Breast epithelium (tissue), 4 donors: ENCODE results near the gene LIPF. TPM values are rescaled to one million over a fixed set of nuclear protein-coding genes. Genes with fewer than 3 reads are reported as not detected.
"Not testable (repeated sequence)": the region's sequence is repeated elsewhere in the genome, so short reads cannot be mapped to it uniquely, and the experiment has no call there.

Experiments
- DNase-seq, 2 donors: peaks; one replicate each; pipeline ENCODE4 v3.0.0-alpha.2; 2019; ENCODE audit warnings: low spot score in 2 of 2
- H3K27ac ChIP-seq, 2 donors: fragments of 200-600 bp; sonication (generic) in 1 of 2; one replicate each; pipeline ENCODE4 v1.5.1; 2016 to 2019; ENCODE audit warnings: mild to moderate bottlenecking in 1 of 2
- H3K27me3 ChIP-seq, 2 donors: fragments of 200-600 bp; sonication (generic) in 1 of 2; one replicate each; pipeline versions ENCODE4 v1.5.1 to v1.6.0; 2017 to 2019; ENCODE audit warnings: control low read depth in 1 of 2, mild to moderate bottlenecking in 1 of 2
- H3K36me3 ChIP-seq: fragments of 200-600 bp; one replicate; pipeline ENCODE4 v1.5.1; 2019
- H3K4me1 ChIP-seq, 2 donors: fragments of 200-600 bp; sonication (generic); one replicate each; pipeline ENCODE4 v1.5.1; 2016 to 2019; ENCODE audit warnings: control low read depth in 1 of 2
- H3K4me3 ChIP-seq, 3 donors: fragments of 200-600 bp; sonication (generic); 1 replicate in 2 of 3; 2 replicates in 1 of 3; pipeline ENCODE4 v1.5.1; 2016 to 2019; ENCODE audit warnings: mild to moderate bottlenecking in 3 of 3, moderate library complexity in 2 of 3
- H3K9me3 ChIP-seq, 2 donors: fragments of 200-600 bp; sonication (generic) in 1 of 2; one replicate each; pipeline ENCODE4 v1.5.1; 2016 to 2019; ENCODE audit warnings: control low read depth in 1 of 2
- CTCF ChIP-seq, 3 donors: fragments of 450-650 bp; IDR thresholded peaks; one replicate each; pipeline ENCODE4 v1.5.1; 2016 to 2017; ENCODE audit warnings: antibody characterized with exemption in 3 of 3, mild to moderate bottlenecking in 3 of 3, moderate library complexity in 3 of 3
- POLR2A ChIP-seq: fragments of 450-650 bp; IDR thresholded peaks from one replicate; pipeline ENCODE4 v1.6.1; 2016; ENCODE audit warnings: antibody characterized with exemption, mild to moderate bottlenecking, moderate library complexity
- POLR2AphosphoS5 ChIP-seq, 3 donors: sonication (generic); formaldehyde crosslinking; IDR thresholded peaks; one replicate each; pipeline ENCODE4 v1.6.1; 2017; ENCODE audit warnings: antibody characterized with exemption in 3 of 3
- intact Hi-C: fragments of 100-400 bp; cut with DNase I; formaldehyde crosslinking; loops from one replicate; pipeline ENCODE4 v1.15.1; 2023; ENCODE audit warnings: low total_unique reads
- total RNA-seq, 3 donors: library from RNA; depleted of rRNA; stranded (reverse); fragments of >200 nt; gene quantifications; one replicate each; pipeline ENCODE4 v1.1.0, GENCODE V29; 2016

Gene LIPF
- total RNA-seq, 3 donors from 2014 or later, result not detected

GRCh38 chr10:88693392-88694020, 29.3 kb downstream of the LIPF start:
- intact Hi-C loops, result no loop called here
- no peak for DNase-seq
- TF ChIP-seq CTCF (IDR thresholded peaks at IDR 0.05) (peak in 1 of 3 donors; percentile 17), POLR2AphosphoS5 (IDR thresholded peaks at IDR 0.05) (no peak)
- Histone ChIP-seq H3K27ac (no peak overlapping the region), H3K4me3 (no peak overlapping the region), H3K27me3 (no peaks in the 10 kb centered on the region), H3K36me3 (no peaks in the 10 kb centered on the region), H3K4me1 (no peaks in the 10 kb centered on the region), H3K9me3 (no peaks in the 10 kb centered on the region)

GRCh38 chr10:88702848-88703597, 38.8 kb downstream of the LIPF start:
- intact Hi-C loops, result no loop called here
- no peak overlapping the region for H3K27ac ChIP-seq
- no peaks in the 10 kb centered on the region for H3K27me3 ChIP-seq

GRCh38 chr10:88705958-88706357, 41.7 kb downstream of the LIPF start, which contains the start of gene LIPK:
Gene LIPK (plus strand): TSS chr10:88706249. CDS start chr10:88724544, 18,295 bp downstream.
- intact Hi-C loops, result no loop called here

More at GRCh38 chr10:88702848-88703597, 38.8 kb downstream of the LIPF start:
- DNase-seq, result no peak
- Histone ChIP-seq H3K4me1 (no peaks in the 10 kb centered on the region), H3K4me3 (no peak overlapping the region), H3K36me3 (no peaks in the 10 kb centered on the region), H3K9me3 (no peaks in the 10 kb centered on the region)
- no peak for TF ChIP-seq CTCF (IDR thresholded peaks at IDR 0.05)
- TF ChIP-seq POLR2A, result no peak
- TF ChIP-seq POLR2AphosphoS5 (IDR thresholded peaks at IDR 0.05), result no peak

GRCh38 chr10:88707429-88708155, 43.4 kb downstream of the LIPF start:
- peak overlapping the region in 1 of 2 donors; percentile 31 for H3K27ac ChIP-seq
- DNase-seq, result no peak
- no peaks in the 10 kb centered on the region for H3K36me3 ChIP-seq
- no peaks in the 10 kb centered on the region for H3K9me3 ChIP-seq
- TF ChIP-seq CTCF (IDR thresholded peaks at IDR 0.05) (no peak), POLR2A (no peak), POLR2AphosphoS5 (IDR thresholded peaks at IDR 0.05) (no peak)
- intact Hi-C loops, result no loop called here
- no peaks in the 10 kb centered on the region for H3K4me1 ChIP-seq
- no peak overlapping the region for H3K4me3 ChIP-seq
- no peaks in the 10 kb centered on the region for H3K27me3 ChIP-seq

More at GRCh38 chr10:88705958-88706357, 41.7 kb downstream of the LIPF start, which contains the start of gene LIPK:
- no peaks in the 10 kb centered on the region for H3K36me3 ChIP-seq
- peak within 1 kb of the TSS in 1 of 2 donors; percentile 31 for H3K27ac ChIP-seq
- TF ChIP-seq CTCF (IDR thresholded peaks at IDR 0.05) (no peak), POLR2AphosphoS5 (IDR thresholded peaks at IDR 0.05) (no peak), POLR2A (no peak)
- no peaks in the 10 kb centered on the region for H3K9me3 ChIP-seq
- no peaks in the 10 kb centered on the region for H3K4me1 ChIP-seq
- H3K27me3 ChIP-seq, result no peaks in the 10 kb centered on the region
- DNase-seq, result no peak
- H3K4me3 ChIP-seq, result no peak within 1 kb of the TSS

- intact Hi-C loops, DNase-seq, H3K36me3 ChIP-seq, H3K4me1 ChIP-seq, H3K4me3 ChIP-seq, H3K9me3 ChIP-seq, H3K27ac ChIP-seq, H3K27me3 ChIP-seq: not testable (repeated sequence)
Measured at GRCh38 chr10:88709361-88709760, 45.1 kb downstream of the LIPF start.
